ENCODE measurements around the gene IFITM1. TPM values are rescaled to one million over a fixed set of nuclear protein-coding genes. Genes with fewer than 3 reads are reported as not detected.

IFITM1 gene
- total and polyA plus RNA-seq, 2 of the 4 experiments (the other 2 are of a cell fraction), result 24.2 to 68.9 TPM

GRCh38 chr11:271319-271715 lies 42.5 kb upstream of the IFITM1 start:
- DNase-seq (no peak), ATAC-seq (ENCODE audit: low read depth) (no peak)
- Histone ChIP-seq H2AK5ac (ENCODE audit: low read depth, low read length) (no peak overlapping the region), H3K56ac (ENCODE audit: extremely low read depth, insufficient read depth, low read length) (no peak overlapping the region), H4K20me1 (ENCODE audit: insufficient read depth, low read length) (no peaks in the 10 kb centered on the region), H2BK120ac (ENCODE audit: low read depth, low read length) (no peak overlapping the region), H3K14ac (replicated peaks; ENCODE audit: low read depth, low read length) (no peak overlapping the region), H4K5ac (ENCODE audit: low read depth, low read length) (no peak overlapping the region), H3K4me3 (ENCODE audit: insufficient read depth, low read depth, low read length) (no peak overlapping the region), H3K9me1 (ENCODE audit: insufficient read depth, low read length) (no peaks in the 10 kb centered on the region), H3K27me3 (ENCODE audit: control insufficient read depth, insufficient read depth, low read length) (peaks cover 42% of the 10 kb centered on the region), H3K4me2 (ENCODE audit: low read depth, low read length) (no peak overlapping the region), H2AFZ (replicated peaks; ENCODE audit: low read length, poor library complexity) (no peak overlapping the region), H2BK15ac (ENCODE audit: low read depth, low read length) (no peak overlapping the region), H3K4me1 (ENCODE audit: control insufficient read depth, insufficient read depth, low read length) (no peaks in the 10 kb centered on the region), H2AK9ac (replicated peaks; ENCODE audit: low read depth, low read length, poor library complexity) (no peak overlapping the region), H4K8ac (ENCODE audit: low read depth in 2 of 2, low read length in 2 of 2) (no peak overlapping the region), H3K23ac (ENCODE audit: low read depth, low read length) (no peak overlapping the region), H3K9ac (ENCODE audit: low read depth, low read length) (no peak overlapping the region), H3K9me3 (ENCODE audit: control insufficient read depth, insufficient read depth, low read length) (peaks cover 2% of the 10 kb centered on the region; the same call in 1 of the 2 replicates), H3K4ac (ENCODE audit: low read depth, low read length) (no peak overlapping the region), H3K36me3 (ENCODE audit: control insufficient read depth, insufficient read depth, low read length) (no peaks in the 10 kb centered on the region), H2BK20ac (ENCODE audit: low read depth, low read length) (no peak overlapping the region), H3K27ac (ENCODE audit: insufficient read depth, low read length) (no peak overlapping the region), H3K18ac (ENCODE audit: low read depth, low read length) (no peak overlapping the region), H2BK5ac (ENCODE audit: low read depth, low read length, poor library complexity, severe bottlenecking) (no peak overlapping the region), H3K79me1 (ENCODE audit: low read depth in 1 of 2, low read length in 2 of 2) (no peaks in the 10 kb centered on the region), H4K91ac (ENCODE audit: insufficient read depth, low read depth, low read length) (no peak overlapping the region)
- ChIA-PET POLR2A (ENCODE audit: unreplicated experiment) (no interaction called here), CTCF (no interaction called here)
- no TSS peak for BruUV-seq (replicated peaks)
- in situ Hi-C loops (cut with MboI; ENCODE audit: low sequenced_read_pairs) (no loop called here), dilution Hi-C loops (cut with HindIII; ENCODE audit: low sequenced_read_pairs, unreplicated experiment) (no loop called here), intact Hi-C loops (cut with micrococcal nuclease) (no loop called here)
- TF ChIP-seq RAD21 (IDR thresholded peaks at IDR 0.05; ENCODE audit: low read length) (no peak), RCOR1 (IDR thresholded peaks at IDR 0.05; ENCODE audit: insufficient replicate concordance, low read length) (no peak), MAFK (IDR thresholded peaks at IDR 0.05; ENCODE audit: low read depth, low read length) (no peak), MXI1 (IDR thresholded peaks at IDR 0.05; ENCODE audit: borderline replicate concordance, low read depth, low read length) (no peak), SMC3 (IDR thresholded peaks at IDR 0.05; ENCODE audit: low read depth, low read length) (no peak)
- TF ChIP-seq, protein P1, sequence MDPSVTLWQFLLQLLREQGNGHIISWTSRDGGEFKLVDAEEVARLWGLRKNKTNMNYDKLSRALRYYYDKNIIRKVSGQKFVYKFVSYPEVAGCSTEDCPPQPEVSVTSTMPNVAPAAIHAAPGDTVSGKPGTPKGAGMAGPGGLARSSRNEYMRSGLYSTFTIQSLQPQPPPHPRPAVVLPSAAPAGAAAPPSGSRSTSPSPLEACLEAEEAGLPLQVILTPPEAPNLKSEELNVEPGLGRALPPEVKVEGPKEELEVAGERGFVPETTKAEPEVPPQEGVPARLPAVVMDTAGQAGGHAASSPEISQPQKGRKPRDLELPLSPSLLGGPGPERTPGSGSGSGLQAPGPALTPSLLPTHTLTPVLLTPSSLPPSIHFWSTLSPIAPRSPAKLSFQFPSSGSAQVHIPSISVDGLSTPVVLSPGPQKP (IDR thresholded peaks at IDR 0.05; ENCODE audit: borderline replicate concordance, low read depth, low read length), result no peak
- no CpG with 5 or more reads among the region's 8 CpGs for WGBS, 2 experiments (ENCODE audit: extremely low coverage in 2 of 2, insufficient read length in 1 of 2)

All from IMR-90 (cell line).